GM12878 (cell line): ENCODE data around the gene ERCC2. TPM values are rescaled to one million over a fixed set of nuclear protein-coding genes. Genes with fewer than 3 reads are reported as not detected.

ENCODE experiments used
- ATAC-seq: fragments of 200-7000 bp; cut with Tn5 transposase; 3 replicates; pipeline ENCODE4 v1.9.1; 2020; ENCODE audit warnings: mild to moderate bottlenecking, moderate library complexity
- BruUV-seq: library from RNA; stranded (reverse); fragments of 400-500 nt; replicated peaks from 2 replicates; lab custom pipeline; 2021; lab: Mats Ljungman, UMichigan
- CTCF ChIA-PET: fragments of 300-600 bp; sonication (Branson Sonifier 250); formaldehyde crosslinking; extraction: SDS; loops from one replicate; lab custom pipeline; 2021; ENCODE audit warnings: inconsistent platforms; lab: Yijun Ruan, JAX
- POLR2A ChIA-PET: fragments of 350-600 bp; formaldehyde crosslinking; extraction: SDS; loops from one replicate; lab custom pipeline; 2021; ENCODE audit warnings: inconsistent platforms; lab: Charles Lee
- RAD21 ChIA-PET: fragments of 300-600 bp; sonication (Branson Sonifier 250); formaldehyde crosslinking; loops from one replicate; lab custom pipeline; 2023; ENCODE audit warnings: antibody characterized with exemption; ENCODE audit not compliant: unreplicated experiment; lab: Charles Lee
- SMC1A ChIA-PET: fragments of 300-600 bp; sonication (Branson Sonifier 250); formaldehyde crosslinking; loops from one replicate; lab custom pipeline; 2023; ENCODE audit not compliant: unreplicated experiment, uncharacterized antibody; lab: Charles Lee
- DNase-seq: peaks from one replicate; pipeline ENCODE4 v3.0.0-alpha.2; 2011; ENCODE audit warnings: low read depth, low spot score
- FAIRE-seq: peaks from 3 replicates; lab custom pipeline; 2011; peaks lifted over from hg19 to GRCh38; lab: Jason Lieb, UNC
- H2AFZ ChIP-seq: 2 replicates; pipeline ENCODE4 v1.6.0; 2011; ENCODE audit warnings: low read depth, low read length, control low read depth; ENCODE audit not compliant: control insufficient read depth
- H3K27ac ChIP-seq: 2 replicates; pipeline ENCODE4 v1.5.1; 2011; ENCODE audit warnings: control low read depth; ENCODE audit not compliant: control insufficient read depth, insufficient read depth
- H3K27me3 ChIP-seq, 2 experiments: replicated peaks in 1 of 2; 2 replicates each; pipeline versions ENCODE4 v1.6.0 to v1.6.1; 2011; ENCODE audit warnings: low read length in 1 of 2; ENCODE audit not compliant: control insufficient read depth in 2 of 2, insufficient read depth in 2 of 2
- H3K36me3 ChIP-seq, 2 experiments: 2 replicates each; pipeline ENCODE4 v1.5.1; 2011; ENCODE audit warnings: low read length in 1 of 2; ENCODE audit not compliant: control insufficient read depth in 2 of 2, insufficient read depth in 2 of 2
- H3K4me1 ChIP-seq: 2 replicates; pipeline ENCODE4 v1.6.1; 2011; ENCODE audit warnings: mild to moderate bottlenecking, low read length, moderate library complexity, mixed read lengths; ENCODE audit not compliant: control insufficient read depth, insufficient read depth
- H3K4me2 ChIP-seq: 2 replicates; pipeline ENCODE4 v1.6.0; 2011; ENCODE audit warnings: control low read depth; ENCODE audit not compliant: control insufficient read depth, insufficient read depth
- H3K4me3 ChIP-seq: fragments of 200-600 bp; sonication (generic); 2 replicates; pipeline ENCODE4 v1.5.1; 2016
- H3K79me2 ChIP-seq: 2 replicates; pipeline ENCODE4 v1.6.0; 2011; ENCODE audit warnings: low read length; ENCODE audit not compliant: control insufficient read depth, insufficient read depth
- H3K9ac ChIP-seq: 2 replicates; pipeline ENCODE4 v1.8.0; 2011; ENCODE audit warnings: low read length, control low read depth, mixed read lengths; ENCODE audit not compliant: control insufficient read depth, insufficient read depth
- H3K9me3 ChIP-seq: replicated peaks from 3 replicates; pipeline ENCODE4 v1.5.1; 2011; ENCODE audit warnings: mild to moderate bottlenecking, low read length; ENCODE audit not compliant: control insufficient read depth, insufficient read depth
- H4K20me1 ChIP-seq: 2 replicates; pipeline ENCODE4 v1.6.0; 2011; ENCODE audit not compliant: control insufficient read depth, insufficient read depth
- MYB ChIP-seq: fragments of 150-350 bp; IDR thresholded peaks from 2 replicates; pipeline ENCODE4 v1.6.1; 2014; ENCODE audit warnings: mild to moderate bottlenecking, low read depth, low read length, borderline replicate concordance
- ZNF384 ChIP-seq: IDR thresholded peaks from 2 replicates; pipeline ENCODE4 v1.6.1; 2012; ENCODE audit warnings: low read depth, mild to moderate bottlenecking, low read length, improper control_type of control experiment, borderline replicate concordance
- whole genome bisulfite sequencing: methylation state at CpG from one replicate; pipeline ENCODE4 v1.1.6; 2016; ENCODE audit warnings: low lambda C conversion rate; ENCODE audit not compliant: insufficient replicate concordance, insufficient coverage; ENCODE audit errors: missing lambda C conversion rate; 5-methylcytosine and 5-hydroxymethylcytosine counted together
- in situ Hi-C: fragments of 300-500 bp; cut with MboI; formaldehyde crosslinking; loops from 9 replicates; pipeline ENCODE4 v1.14.3; 2018; ENCODE audit warnings: mixed read lengths
- intact Hi-C: fragments of 100-400 bp; cut with micrococcal nuclease; formaldehyde crosslinking; loops from one replicate; pipeline ENCODE4 v1.14.2; 2022; ENCODE audit not compliant: unreplicated experiment
- polyA plus RNA-seq, 11 experiments: library from polyadenylated mRNA; depleted of rRNA in 4 of 11; unstranded in 6 of 11; stranded (reverse) in 5 of 11; fragments of >200 nt; fragmentation: Nextera tagmentation in 4 of 11; fragmentation: Illumina TruSeq in 1 of 11; extraction: Ambion mirVana in 4 of 11; extraction: Trizol in 1 of 11; gene quantifications; 1 replicate in 1 of 11; 2 replicates in 10 of 11; pipeline versions ENCODE4 v1.2.1 to v1.2.3, GENCODE V29; 2011 to 2016; ENCODE audit warnings: inconsistent platforms in 2 of 11, missing spikeins in 2 of 11, low read depth in 1 of 11
- total RNA-seq, 4 experiments: library from RNA; depleted of rRNA in 3 of 4; stranded (reverse); fragments of >200 nt in 3 of 4; fragmentation: Illumina TruSeq in 1 of 4; extraction: Trizol in 1 of 4; gene quantifications; 2 replicates each; pipeline versions ENCODE4 v1.2.1 to v1.2.3, GENCODE V29; 2013 to 2021
- TF ChIP-seq, protein P1 (sequence below): IDR thresholded peaks from 2 replicates; pipeline ENCODE4 v1.6.1; 2012; ENCODE audit warnings: improper control_type of control experiment, low read depth, low read length; ENCODE audit not compliant: insufficient replicate concordance

The ERCC2 gene
- total and polyA plus RNA-seq, 10 of the 15 experiments (the other 5 are each of a cell fraction or from before 2014, with no cell fraction given), result 1.3 to 40.1 (median 15.6) TPM

DNA sequence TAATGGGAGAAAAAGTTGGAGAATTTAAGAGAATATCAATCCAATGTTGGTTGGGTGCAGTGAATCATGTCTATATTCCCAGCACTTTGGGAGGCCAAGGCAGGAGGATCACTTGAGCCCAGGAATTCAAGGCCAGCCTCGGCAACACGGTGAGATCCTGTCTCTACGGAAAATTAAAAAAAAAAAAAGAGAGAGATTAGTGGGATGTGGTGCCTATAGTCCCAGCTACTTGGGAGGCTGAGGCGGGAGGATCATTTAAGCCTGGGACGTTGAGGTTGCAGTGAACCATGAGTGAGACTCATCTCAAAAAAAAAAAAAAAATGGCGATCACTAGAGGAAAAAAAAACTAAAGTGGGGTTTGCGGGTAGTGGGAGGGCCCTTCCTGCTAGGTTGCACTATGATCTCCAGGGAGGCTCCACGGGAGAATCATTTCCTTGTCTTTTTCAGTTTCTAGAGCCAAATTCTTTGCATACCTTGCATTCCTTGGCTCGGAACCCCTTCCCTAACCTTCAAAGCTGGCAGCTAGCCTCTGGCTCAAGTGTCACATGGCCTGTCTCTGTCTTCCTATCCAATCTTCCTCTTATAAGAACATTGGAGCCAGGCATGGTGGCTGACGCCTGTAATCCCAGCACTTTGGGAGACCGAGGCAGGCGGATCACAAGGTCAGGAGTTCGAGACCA, 5.8 kb upstream of the ERCC2 start:
- Histone ChIP-seq H4K20me1 (no peaks in the 10 kb centered on the region), H3K9ac (no peak overlapping the region), H2AFZ (no peak overlapping the region), H3K9me3 (no peaks in the 10 kb centered on the region), H3K36me3 (no peaks in the 10 kb centered on the region), H3K27ac (no peak overlapping the region), H3K4me1 (peaks cover 4% of the 10 kb centered on the region), H3K27me3 (no peaks in the 10 kb centered on the region), H3K4me3 (no peak overlapping the region), H3K79me2 (no peaks in the 10 kb centered on the region), H3K4me2 (no peak overlapping the region)
- POLR2A ChIA-PET, result interaction anchor here (0.6 kb wide), 1 partner anchor 876 kb away, joined by 4 read pairs; the partner anchor contains the start of gene ZNF180
- no TSS peak for BruUV-seq
- SMC1A ChIA-PET, result no interaction called here
- intact Hi-C loops (no loop called here), in situ Hi-C loops (no loop called here)
- TF ChIP-seq MYB, result no peak
- TF ChIP-seq, protein P1, sequence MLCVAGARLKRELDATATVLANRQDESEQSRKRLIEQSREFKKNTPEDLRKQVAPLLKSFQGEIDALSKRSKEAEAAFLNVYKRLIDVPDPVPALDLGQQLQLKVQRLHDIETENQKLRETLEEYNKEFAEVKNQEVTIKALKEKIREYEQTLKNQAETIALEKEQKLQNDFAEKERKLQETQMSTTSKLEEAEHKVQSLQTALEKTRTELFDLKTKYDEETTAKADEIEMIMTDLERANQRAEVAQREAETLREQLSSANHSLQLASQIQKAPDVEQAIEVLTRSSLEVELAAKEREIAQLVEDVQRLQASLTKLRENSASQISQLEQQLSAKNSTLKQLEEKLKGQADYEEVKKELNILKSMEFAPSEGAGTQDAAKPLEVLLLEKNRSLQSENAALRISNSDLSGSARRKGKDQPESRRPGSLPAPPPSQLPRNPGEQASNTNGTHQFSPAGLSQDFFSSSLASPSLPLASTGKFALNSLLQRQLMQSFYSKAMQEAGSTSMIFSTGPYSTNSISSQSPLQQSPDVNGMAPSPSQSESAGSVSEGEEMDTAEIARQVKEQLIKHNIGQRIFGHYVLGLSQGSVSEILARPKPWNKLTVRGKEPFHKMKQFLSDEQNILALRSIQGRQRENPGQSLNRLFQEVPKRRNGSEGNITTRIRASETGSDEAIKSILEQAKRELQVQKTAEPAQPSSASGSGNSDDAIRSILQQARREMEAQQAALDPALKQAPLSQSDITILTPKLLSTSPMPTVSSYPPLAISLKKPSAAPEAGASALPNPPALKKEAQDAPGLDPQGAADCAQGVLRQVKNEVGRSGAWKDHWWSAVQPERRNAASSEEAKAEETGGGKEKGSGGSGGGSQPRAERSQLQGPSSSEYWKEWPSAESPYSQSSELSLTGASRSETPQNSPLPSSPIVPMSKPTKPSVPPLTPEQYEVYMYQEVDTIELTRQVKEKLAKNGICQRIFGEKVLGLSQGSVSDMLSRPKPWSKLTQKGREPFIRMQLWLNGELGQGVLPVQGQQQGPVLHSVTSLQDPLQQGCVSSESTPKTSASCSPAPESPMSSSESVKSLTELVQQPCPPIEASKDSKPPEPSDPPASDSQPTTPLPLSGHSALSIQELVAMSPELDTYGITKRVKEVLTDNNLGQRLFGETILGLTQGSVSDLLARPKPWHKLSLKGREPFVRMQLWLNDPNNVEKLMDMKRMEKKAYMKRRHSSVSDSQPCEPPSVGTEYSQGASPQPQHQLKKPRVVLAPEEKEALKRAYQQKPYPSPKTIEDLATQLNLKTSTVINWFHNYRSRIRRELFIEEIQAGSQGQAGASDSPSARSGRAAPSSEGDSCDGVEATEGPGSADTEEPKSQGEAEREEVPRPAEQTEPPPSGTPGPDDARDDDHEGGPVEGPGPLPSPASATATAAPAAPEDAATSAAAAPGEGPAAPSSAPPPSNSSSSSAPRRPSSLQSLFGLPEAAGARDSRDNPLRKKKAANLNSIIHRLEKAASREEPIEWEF, result no peak
- TF ChIP-seq ZNF384, result 0 out of 2 replicates have a peak, but pooled peaks have one; percentile 11
- CTCF ChIA-PET, result no interaction called here
- ATAC-seq, result no peak
- no peak for DNase-seq
- FAIRE-seq, result no peak
- RAD21 ChIA-PET, result no interaction called here
- WGBS, result 55% methylated on average over 12 of the region's 13 CpGs
